Gastrocnemius medialis (tissue), 4 donors: ENCODE data around the gene ENTPD6.

Experiments
- CTCF ChIP-seq, 5 experiments: fragments of 450-650 bp in 3 of 5; fragments of 200-600 bp in 2 of 5; sonication (generic) in 2 of 5; IDR thresholded peaks in 4 of 5; conservative IDR thresholded peaks in 1 of 5; 1 replicate in 4 of 5; 2 replicates in 1 of 5; pipeline ENCODE4 v1.5.1; 2016 to 2019; ENCODE audit warnings: antibody characterized with exemption in 5 of 5, mild to moderate bottlenecking in 3 of 5, moderate library complexity in 3 of 5
- POLR2A ChIP-seq, 2 donors: fragments of 450-650 bp; IDR thresholded peaks; one replicate each; pipeline ENCODE4 v1.6.1; 2017; ENCODE audit warnings: antibody characterized with exemption in 2 of 2, mild to moderate bottlenecking in 2 of 2, moderate library complexity in 2 of 2

GRCh38 chr20:25257756-25258475, 62.4 kb downstream of the ENTPD6 start:
- TF ChIP-seq CTCF (IDR thresholded peaks at IDR 0.05 in 4 of 5, conservative IDR thresholded peaks at IDR 0.05 in 1 of 5), result no peak
- no peak for TF ChIP-seq POLR2A (IDR thresholded peaks at IDR 0.05)
